ENCODE measurements around the gene HLA-DRA.
"Not testable (repeated sequence)": the region's sequence is repeated elsewhere in the genome, so short reads cannot be mapped to it uniquely, and the experiment has no call there.

- TF ChIP-seq CTCF (IDR thresholded peaks at IDR 0.05 in 4 of 5, conservative IDR thresholded peaks at IDR 0.05 in 1 of 5); POLR2A (IDR thresholded peaks at IDR 0.05): not testable (repeated sequence)
These were observed 28.2 kb downstream of the HLA-DRA start for GRCh38 chr6:32467743-32468503.

Data from gastrocnemius medialis (tissue), 4 donors.